Nephron (organoid): ENCODE measurements around the gene XKRX.

ENCODE experiments used
- H3K27ac Mint-ChIP-seq, 3 experiments: 2 replicates each; pipeline ENCODE4 v1.8.0; 2020; ENCODE audit warnings: mixed read lengths in 3 of 3, mild to moderate bottlenecking in 2 of 3, moderate library complexity in 1 of 3
- H3K27me3 Mint-ChIP-seq: 2 replicates; pipeline ENCODE4 v1.8.0; 2021; ENCODE audit warnings: low read depth, mild to moderate bottlenecking, moderate library complexity, mixed read lengths
- H3K36me3 Mint-ChIP-seq: 2 replicates; pipeline ENCODE4 v1.8.0; 2020; ENCODE audit warnings: low read depth, mixed read lengths
- H3K4me1 Mint-ChIP-seq: 2 replicates; pipeline ENCODE4 v1.8.0; 2020; ENCODE audit warnings: mixed read lengths
- H3K4me3 Mint-ChIP-seq, 3 experiments: 2 replicates each; pipeline ENCODE4 v1.8.0; 2020; ENCODE audit warnings: mild to moderate bottlenecking in 3 of 3, mixed read lengths in 3 of 3, moderate library complexity in 2 of 3
- H3K9me3 Mint-ChIP-seq: 2 replicates; pipeline ENCODE4 v1.8.0; 2020; ENCODE audit warnings: mixed read lengths
- CTCF ChIP-seq, 3 experiments: fragments of 200-600 bp; sonication (generic); IDR thresholded peaks; one replicate each; pipeline ENCODE4 v1.5.0; 2021; ENCODE audit warnings: antibody characterized with exemption in 3 of 3; ENCODE audit not compliant: unreplicated experiment in 3 of 3

XKRX gene

GRCh38 chrX:100924375-100924774 is 4.3 kb downstream of the XKRX start:
- Mint-ChIP-seq H3K27me3 (peaks cover 13% of the 10 kb centered on the region), H3K9me3 (peaks cover under 1% of the 10 kb centered on the region), H3K27ac (no peak overlapping the region), H3K4me1 (no peaks in the 10 kb centered on the region), H3K36me3 (no peaks in the 10 kb centered on the region), H3K4me3 (no peak overlapping the region)
- TF ChIP-seq CTCF (IDR thresholded peaks at IDR 0.05; ENCODE audit: unreplicated experiment in 3 of 3) = no peak

DNA sequence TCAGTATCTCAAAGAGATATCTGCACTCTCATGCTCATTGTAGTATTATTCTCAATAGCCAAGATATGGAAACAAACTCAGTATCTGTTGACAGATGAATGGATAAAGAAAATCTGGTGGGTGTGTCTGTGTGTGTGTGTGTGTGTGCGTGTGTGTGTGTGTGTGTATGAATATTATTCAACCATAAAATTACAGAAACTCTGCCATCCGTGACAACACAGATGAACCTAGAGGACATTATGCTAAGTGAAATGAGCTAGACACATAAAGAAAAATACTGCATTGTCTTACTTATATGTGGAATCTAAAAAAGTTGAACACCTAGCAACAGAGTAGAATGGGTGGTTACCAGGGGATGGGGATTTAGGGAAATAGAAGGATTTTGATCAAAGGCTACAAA is 13.2 kb downstream of the XKRX start:
- Mint-ChIP-seq H3K4me1 (no peaks in the 10 kb centered on the region), H3K9me3 (peaks cover 4% of the 10 kb centered on the region), H3K36me3 (no peaks in the 10 kb centered on the region), H3K4me3 (no peak overlapping the region), H3K27ac (no peak overlapping the region), H3K27me3 (peaks cover 4% of the 10 kb centered on the region)
- no peak for TF ChIP-seq CTCF (IDR thresholded peaks at IDR 0.05; ENCODE audit: unreplicated experiment in 3 of 3)

DNA sequence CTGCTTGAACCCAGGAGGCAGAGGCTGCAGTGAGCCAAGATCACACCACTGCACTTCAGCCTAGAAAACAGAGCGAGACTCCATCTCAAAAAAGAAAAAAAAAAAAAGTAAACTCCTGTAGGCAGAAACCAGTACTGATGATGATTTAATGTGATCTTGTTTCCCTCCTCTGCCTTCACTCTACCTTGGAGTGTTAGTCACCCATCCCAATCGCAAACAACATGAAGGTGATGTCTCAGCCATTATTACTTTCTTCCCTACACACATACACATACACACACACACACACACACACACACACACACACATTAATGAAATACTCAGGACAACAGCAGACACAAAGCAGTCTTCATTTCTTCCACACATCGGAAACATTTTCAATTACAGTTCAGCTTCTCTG is 15.6 kb downstream of the XKRX start:
- peaks cover 7% of the 10 kb centered on the region for H3K9me3 Mint-ChIP-seq
- H3K4me1 Mint-ChIP-seq = no peaks in the 10 kb centered on the region
- no peak overlapping the region for H3K4me3 Mint-ChIP-seq
- TF ChIP-seq CTCF (IDR thresholded peaks at IDR 0.05; ENCODE audit: unreplicated experiment in 3 of 3) = no peak
- H3K36me3 Mint-ChIP-seq = no peaks in the 10 kb centered on the region
- H3K27ac Mint-ChIP-seq = no peak overlapping the region
- H3K27me3 Mint-ChIP-seq = peaks cover 4% of the 10 kb centered on the region

DNA sequence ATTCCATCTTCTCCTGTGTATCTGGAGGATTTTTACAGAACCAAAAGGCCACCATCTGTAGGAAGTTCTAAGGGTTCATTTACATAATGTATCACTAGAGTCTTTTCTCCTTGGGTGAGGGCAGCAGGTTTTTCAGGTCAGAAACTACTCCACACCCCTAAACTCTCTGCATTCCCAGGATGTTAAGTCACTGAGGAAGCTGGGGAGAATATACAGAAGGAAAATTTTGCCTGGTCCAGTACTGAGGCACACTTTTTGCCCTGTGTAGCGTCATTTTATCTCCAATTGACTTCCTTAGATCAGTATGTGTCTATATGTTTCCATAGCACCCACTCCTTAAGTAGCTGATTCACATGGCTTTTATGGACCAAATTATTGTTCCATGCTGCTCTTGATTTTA is 17.0 kb downstream of the XKRX start:
- no peaks in the 10 kb centered on the region for H3K36me3 Mint-ChIP-seq
- peaks cover 4% of the 10 kb centered on the region for H3K27me3 Mint-ChIP-seq
- H3K4me3 Mint-ChIP-seq = no peak overlapping the region
- no peak for TF ChIP-seq CTCF (IDR thresholded peaks at IDR 0.05; ENCODE audit: unreplicated experiment in 3 of 3)
- H3K9me3 Mint-ChIP-seq = peaks cover 10% of the 10 kb centered on the region
- no peak overlapping the region for H3K27ac Mint-ChIP-seq
- H3K4me1 Mint-ChIP-seq = no peaks in the 10 kb centered on the region

GRCh38 chrX:100905620-100906019 is 23.1 kb downstream of the XKRX start:
- Mint-ChIP-seq H3K9me3 (peaks cover 23% of the 10 kb centered on the region), H3K4me1 (no peaks in the 10 kb centered on the region), H3K36me3 (no peaks in the 10 kb centered on the region), H3K27me3 (no peaks in the 10 kb centered on the region), H3K4me3 (no peak overlapping the region), H3K27ac (no peak overlapping the region)
- no peak for TF ChIP-seq CTCF (IDR thresholded peaks at IDR 0.05; ENCODE audit: unreplicated experiment in 3 of 3)

- Mint-ChIP-seq H3K9me3 (peaks cover 23% of the 10 kb centered on the region), H3K27me3 (no peaks in the 10 kb centered on the region), H3K4me3 (no peak overlapping the region), H3K36me3 (no peaks in the 10 kb centered on the region), H3K4me1 (no peaks in the 10 kb centered on the region), H3K27ac (no peak overlapping the region)
- TF ChIP-seq CTCF (IDR thresholded peaks at IDR 0.05; ENCODE audit: unreplicated experiment in 3 of 3) = no peak
Measured at GRCh38 chrX:100904433-100904832, 24.3 kb downstream of the XKRX start.
